Stimulated activated CD4-positive, alpha-beta T cell treated with anti-CD3 and anti-CD28 coated beads, Interleukin-12 subunit alpha, Interleukin-12 subunit beta, amount 100 ng/mL, for 24 hours (primary cell): ENCODE data around the gene IL2RA.
A peak's percentile ranks its signal among the peaks of the same experiment; 100 is the strongest.
"Not testable (repeated sequence)": the region's sequence is repeated elsewhere in the genome, so short reads cannot be mapped to it uniquely, and the experiment has no call there.

ENCODE experiments used
- DNase-seq, 2 experiments: peaks; one replicate each; pipeline ENCODE4 v3.0.0-alpha.2; 2020; ENCODE audit warnings: low read depth in 2 of 2

IL2RA gene

GRCh38 chr10:6082496-6083395 lies 20.6 kb upstream of the IL2RA start:
- DNase-seq = no peak

GRCh38 chr10:6080417-6080973 lies 18.3 kb upstream of the IL2RA start:
- DNase-seq = no peak

GRCh38 chr10:6079044-6079443 lies 16.9 kb upstream of the IL2RA start:
- no peak for DNase-seq

GRCh38 chr10:6077071-6077675 lies 15.0 kb upstream of the IL2RA start:
- DNase-seq = no peak

GRCh38 chr10:6074489-6075301 lies 12.5 kb upstream of the IL2RA start:
- DNase-seq = no peak

GRCh38 chr10:6072215-6072934 lies 10.2 kb upstream of the IL2RA start:
- DNase-seq = no peak

- DNase-seq = no peak
These were observed 9.3 kb upstream of the IL2RA start for GRCh38 chr10:6071181-6072175.

GRCh38 chr10:6070660-6071059 lies 8.5 kb upstream of the IL2RA start:
- peak; percentile 62 to 75 for DNase-seq

- DNase-seq = no peak
These were observed 7.1 kb upstream of the IL2RA start for GRCh38 chr10:6069081-6069931.

- no peak for DNase-seq
These were observed 6.3 kb upstream of the IL2RA start for GRCh38 chr10:6068422-6068821.

- no peak for DNase-seq
These were observed 5.8 kb upstream of the IL2RA start for GRCh38 chr10:6068006-6068405.

GRCh38 chr10:6067457-6067856 lies 5.3 kb upstream of the IL2RA start:
- DNase-seq = no peak

GRCh38 chr10:6065835-6066234 lies 3.7 kb upstream of the IL2RA start:
- DNase-seq = no peak

- DNase-seq = no peak
These were observed 3.2 kb upstream of the IL2RA start for GRCh38 chr10:6065406-6065805.

- not testable (repeated sequence) for DNase-seq
These were observed 2.6 kb upstream of the IL2RA start for GRCh38 chr10:6064726-6065125.

GRCh38 chr10:6064119-6064518 lies 2.0 kb upstream of the IL2RA start:
- DNase-seq = no peak

- DNase-seq = no peak
These were observed 1.1 kb downstream of the IL2RA start for GRCh38 chr10:6061056-6061455.

GRCh38 chr10:6059506-6059905 lies 2.7 kb downstream of the IL2RA start:
- DNase-seq = no peak
